GM21723 (cell line): ENCODE results near the gene SIRT5.

Experiments used
- ATAC-seq: cut with Tn5 transposase; IDR thresholded peaks from one replicate; pipeline ENCODE4 v1.9.1; 2021; ENCODE audit warnings: mild to moderate bottlenecking, moderate library complexity; ENCODE audit not compliant: unreplicated experiment

The SIRT5 gene

DNA sequence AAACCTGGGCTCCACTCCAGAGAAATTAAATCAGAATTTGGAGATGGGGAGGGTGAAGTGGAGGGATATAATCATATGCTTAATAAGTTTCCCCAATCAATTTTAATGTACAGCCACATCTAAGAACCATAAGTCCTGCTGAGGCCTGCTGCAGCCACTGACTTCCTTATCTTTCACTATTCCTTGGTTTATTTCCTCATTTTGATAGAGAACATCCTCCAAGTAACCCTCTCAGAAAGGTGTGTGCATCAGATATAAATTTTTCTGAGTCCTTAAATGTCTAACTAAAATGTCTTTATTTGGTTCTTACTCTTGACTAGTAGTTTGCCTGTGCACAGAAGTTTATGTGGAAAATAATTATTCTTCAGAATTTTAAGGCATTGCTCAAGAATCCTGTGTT, 23.7 kb upstream of the SIRT5 start:
- ATAC-seq: no peak

GRCh38 chr6:13553646-13554045, 20.8 kb upstream of the SIRT5 start:
- no peak for ATAC-seq

DNA sequence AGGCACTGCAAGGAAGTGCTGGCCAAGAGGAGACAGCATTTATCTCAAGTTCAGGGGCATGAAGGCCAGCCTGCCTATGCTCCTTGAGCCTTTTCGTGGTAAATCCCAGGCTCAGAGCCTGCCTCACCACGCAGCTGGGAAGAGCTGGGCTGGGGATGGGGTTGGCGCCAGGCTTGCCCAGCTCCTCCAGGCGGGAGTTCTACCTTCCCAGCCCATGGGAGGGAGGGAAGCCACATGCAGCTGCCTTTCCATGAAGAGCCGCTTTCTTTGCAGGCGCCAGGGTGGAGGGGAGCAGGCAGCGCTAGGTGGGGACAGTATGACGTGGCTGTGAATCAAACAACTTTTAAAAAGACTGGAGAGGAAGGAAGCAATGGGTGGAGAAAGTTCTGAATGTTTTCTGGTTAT, 19.5 kb upstream of the SIRT5 start:
- ATAC-seq: no peak

- no peak for ATAC-seq
Measured at GRCh38 chr6:13557841-13558240, 16.6 kb upstream of the SIRT5 start.

DNA sequence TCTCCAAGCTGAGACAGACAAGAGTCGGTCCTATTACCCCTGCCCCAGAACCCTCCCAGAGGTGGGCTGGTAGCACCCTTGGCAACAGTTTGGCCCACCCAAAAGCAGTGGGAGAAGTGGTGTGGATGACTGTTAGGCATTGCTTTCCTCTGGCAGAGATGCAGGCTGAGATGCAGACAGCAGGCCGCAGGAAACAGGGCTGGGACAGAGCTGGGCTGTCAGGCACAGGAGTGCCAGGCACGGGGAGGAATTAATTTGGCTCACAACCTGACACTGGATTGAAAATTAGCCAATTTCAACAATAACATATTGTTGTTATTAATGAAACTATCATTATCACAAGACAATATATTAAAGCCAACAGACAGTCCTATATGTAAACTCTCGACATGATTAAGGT, 15.7 kb upstream of the SIRT5 start:
- ATAC-seq: no peak

DNA sequence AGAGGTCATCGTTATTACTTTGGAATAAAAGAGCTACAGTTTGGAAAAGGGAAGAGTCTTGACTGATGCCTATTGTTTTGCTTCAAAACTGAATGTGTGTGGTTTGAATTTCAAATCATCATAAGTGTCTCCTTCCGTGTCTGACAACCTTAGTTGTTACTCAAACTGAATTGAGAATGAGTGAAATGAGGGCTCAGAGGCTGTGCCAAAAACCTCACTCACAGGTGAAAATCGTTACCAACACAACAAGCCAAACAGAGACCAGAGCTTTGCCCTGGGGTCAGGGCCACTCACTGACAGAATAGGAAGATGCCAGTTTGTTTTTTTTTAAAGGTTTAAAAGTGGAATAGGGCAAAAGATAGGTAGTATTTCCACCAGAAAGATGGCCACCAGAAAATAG, 15.2 kb upstream of the SIRT5 start:
- no peak for ATAC-seq

- ATAC-seq: no peak
Measured at GRCh38 chr6:13559968-13560650, 14.3 kb upstream of the SIRT5 start.

GRCh38 chr6:13560651-13561044, 13.8 kb upstream of the SIRT5 start:
- no peak for ATAC-seq

DNA sequence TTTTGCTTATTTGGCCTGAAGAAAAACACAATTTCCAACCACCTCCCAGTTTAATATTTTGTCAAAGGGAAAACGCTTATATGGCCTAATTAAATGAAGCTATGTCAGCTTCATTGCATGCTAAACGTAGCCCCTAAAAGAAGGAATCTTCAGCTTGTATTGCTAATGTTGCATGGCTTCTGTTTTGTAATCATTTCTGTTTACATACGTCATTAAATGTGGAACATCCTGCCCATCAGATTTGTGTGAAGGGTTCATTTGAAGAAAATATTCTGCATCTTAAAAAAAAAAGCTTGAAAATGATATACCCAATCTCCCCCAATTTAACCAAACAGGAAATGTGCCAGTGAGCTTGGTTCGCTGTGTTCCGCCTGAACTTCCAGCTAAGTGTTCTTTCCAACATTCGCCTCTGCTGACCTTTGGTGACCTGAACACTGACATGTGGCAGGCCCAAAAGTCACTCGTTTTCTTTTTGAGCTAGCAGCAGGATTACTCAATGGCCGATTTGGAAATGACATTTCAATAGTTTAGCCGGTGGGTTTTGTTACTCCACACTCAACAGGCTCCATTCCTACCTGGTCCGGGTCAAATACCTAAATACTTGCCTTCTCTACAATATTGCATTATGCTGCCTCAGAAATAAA, 12.7 kb upstream of the SIRT5 start:
- ATAC-seq: no peak

- ATAC-seq: no peak
Measured at GRCh38 chr6:13563009-13563408, 11.4 kb upstream of the SIRT5 start.

GRCh38 chr6:13565921-13566320, 8.5 kb upstream of the SIRT5 start:
- no peak for ATAC-seq

DNA sequence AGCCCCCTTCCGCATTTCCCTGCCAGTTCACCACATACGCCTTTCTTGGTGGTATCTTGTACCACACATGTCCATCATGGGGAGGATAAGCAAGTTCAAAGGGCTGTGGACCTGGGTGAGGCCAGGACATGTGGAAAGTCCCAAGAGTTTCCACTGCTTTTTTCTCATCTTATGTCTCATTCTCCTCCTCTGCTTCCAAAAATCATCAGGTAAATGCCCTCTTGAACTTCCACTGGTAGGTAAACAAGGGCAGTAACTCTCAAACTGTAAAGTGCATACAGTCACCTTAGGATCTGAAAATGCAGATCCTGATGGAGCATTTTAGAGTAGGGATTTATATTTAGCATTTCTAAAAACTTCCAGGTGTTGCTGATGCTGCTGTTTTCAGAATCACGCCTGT, 7.9 kb upstream of the SIRT5 start:
- ATAC-seq: no peak

GRCh38 chr6:13568970-13569369, 5.4 kb upstream of the SIRT5 start:
- ATAC-seq: no peak

GRCh38 chr6:13572240-13572639, 2.2 kb upstream of the SIRT5 start:
- ATAC-seq: no peak

GRCh38 chr6:13572951-13573654, 1.3 kb upstream of the SIRT5 start:
- no peak for ATAC-seq

GRCh38 chr6:13573669-13574110, 711 bp upstream of the SIRT5 start:
- no peak for ATAC-seq

- ATAC-seq: peak; percentile 72
Measured at GRCh38 chr6:13574149-13574570, 241 bp upstream of the SIRT5 start.

DNA sequence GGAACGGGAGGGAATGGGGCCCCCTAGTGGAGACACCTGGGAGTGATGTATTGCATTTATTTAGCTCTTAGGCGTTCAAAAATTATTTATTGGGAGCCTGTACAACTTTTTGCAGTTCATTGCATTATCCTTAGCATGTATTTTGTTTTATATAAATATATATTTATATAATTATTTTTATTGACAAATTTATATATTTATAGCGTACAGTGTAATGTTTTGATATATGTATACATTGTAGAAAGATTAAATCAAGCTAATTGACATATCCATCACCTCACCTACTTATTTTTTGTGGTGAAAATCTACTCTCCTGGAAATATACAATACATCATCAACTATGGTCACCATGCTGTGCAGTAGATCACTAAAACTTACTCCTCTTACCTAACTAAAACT, 975 bp downstream of the SIRT5 start:
- ATAC-seq: no peak

DNA sequence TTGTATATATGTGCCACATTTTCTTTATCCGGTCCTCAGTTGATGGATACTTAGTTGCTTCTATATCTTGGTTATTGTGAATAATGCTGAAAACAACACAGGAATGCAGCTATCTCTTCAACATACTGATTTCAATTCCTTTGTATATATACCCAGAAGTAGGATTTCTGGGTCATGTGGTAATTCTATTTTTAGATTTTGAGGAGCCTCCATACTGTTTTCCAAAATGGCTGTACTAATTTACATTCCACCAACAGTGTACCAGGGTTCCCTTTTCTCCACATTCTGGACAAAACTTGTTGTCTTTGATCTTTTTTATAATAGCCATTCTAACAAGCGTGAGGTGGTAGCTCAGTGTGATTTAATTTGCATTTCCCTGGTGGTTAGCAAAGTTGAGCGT, 1.6 kb downstream of the SIRT5 start:
- no peak for ATAC-seq

GRCh38 chr6:13577926-13578325, 3.5 kb downstream of the SIRT5 start:
- no peak for ATAC-seq

- ATAC-seq: no peak
Measured at GRCh38 chr6:13579911-13580310, 5.5 kb downstream of the SIRT5 start.

GRCh38 chr6:13581700-13582229, 7.4 kb downstream of the SIRT5 start:
- ATAC-seq: no peak
